WTC11 (cell line): ENCODE results near the gene TACSTD2. TPM values are rescaled to one million over a fixed set of nuclear protein-coding genes. Genes with fewer than 3 reads are reported as not detected.
"Not testable (repeated sequence)": the region's sequence is repeated elsewhere in the genome, so short reads cannot be mapped to it uniquely, and the experiment has no call there.

Source experiments
- ATAC-seq: fragments of 200-7000 bp; cut with Tn5 transposase; 2 replicates; pipeline ENCODE4 v1.10.0; 2021; ENCODE audit warnings: mild to moderate bottlenecking, moderate library complexity
- CTCF ChIA-PET: fragments of 300-600 bp; sonication (Branson Sonifier 250); formaldehyde crosslinking; loops from one replicate; lab custom pipeline; 2021; ENCODE audit warnings: antibody characterized with exemption; lab: Charles Lee
- POLR2A ChIA-PET: fragments of 350-600 bp; sonication (Branson Sonifier 250); formaldehyde crosslinking; loops from one replicate; lab custom pipeline; 2021; ENCODE audit warnings: antibody characterized with exemption; lab: Charles Lee
- DNase-seq: peaks from one replicate; pipeline ENCODE4 v3.0.0; 2021; ENCODE audit warnings: low spot score
- H3K27ac Mint-ChIP-seq: 2 replicates; pipeline ENCODE4 v1.8.0; 2021; ENCODE audit warnings: mixed read lengths
- H3K27me3 Mint-ChIP-seq: 2 replicates; pipeline ENCODE4 v1.8.0; 2021; ENCODE audit warnings: low read depth, mild to moderate bottlenecking, moderate library complexity, mixed read lengths
- H3K36me3 Mint-ChIP-seq: 2 replicates; pipeline ENCODE4 v1.8.0; 2021; ENCODE audit warnings: mixed read lengths
- H3K4me1 Mint-ChIP-seq: 2 replicates; pipeline ENCODE4 v1.8.0; 2022; ENCODE audit warnings: mixed read lengths
- H3K4me3 Mint-ChIP-seq: 2 replicates; pipeline ENCODE4 v1.8.0; 2021; ENCODE audit warnings: mild to moderate bottlenecking, moderate library complexity, mixed read lengths
- H3K9me3 Mint-ChIP-seq: 2 replicates; pipeline ENCODE4 v1.8.0; 2021; ENCODE audit warnings: mixed read lengths
- ATF1 ChIP-seq: sonication (generic); formaldehyde crosslinking; IDR thresholded peaks from 2 replicates; pipeline ENCODE4 v1.8.1; 2023; ENCODE audit warnings: mild to moderate bottlenecking, moderate library complexity, missing genetic modification reagents
- ATF2 ChIP-seq: sonication (generic); formaldehyde crosslinking; IDR thresholded peaks from 2 replicates; pipeline ENCODE4 v1.8.1; 2022; ENCODE audit warnings: low read depth, missing genetic modification reagents, borderline replicate concordance
- CBFB ChIP-seq: sonication (generic); formaldehyde crosslinking; IDR thresholded peaks from 2 replicates; pipeline ENCODE4 v1.8.1; 2022; ENCODE audit warnings: mild to moderate bottlenecking, low read depth, missing genetic modification reagents
- E2F1 ChIP-seq: sonication (generic); formaldehyde crosslinking; IDR thresholded peaks from 2 replicates; pipeline ENCODE4 v1.8.0; 2022; ENCODE audit warnings: mild to moderate bottlenecking, missing genetic modification reagents
- FOXJ3 ChIP-seq: sonication (generic); formaldehyde crosslinking; IDR thresholded peaks from 2 replicates; pipeline ENCODE4 v1.9.0; 2021; ENCODE audit warnings: missing genetic modification reagents, mild to moderate bottlenecking, borderline replicate concordance
- FOXP4 ChIP-seq: sonication (generic); formaldehyde crosslinking; IDR thresholded peaks from 2 replicates; pipeline ENCODE4 v1.8.0; 2022; ENCODE audit warnings: mild to moderate bottlenecking, missing genetic modification reagents
- GTF2I ChIP-seq: fragments of 250-450 bp; sonication (Bioruptor Pico); conservative IDR thresholded peaks from 2 replicates; pipeline ENCODE4 v1.4.0; 2021; ENCODE audit warnings: mild to moderate bottlenecking
- IRF2 ChIP-seq: sonication (generic); formaldehyde crosslinking; IDR thresholded peaks from 2 replicates; pipeline ENCODE4 v1.8.0; 2022; ENCODE audit warnings: low read depth, missing genetic modification reagents, borderline replicate concordance
- MYBL2 ChIP-seq: sonication (generic); formaldehyde crosslinking; IDR thresholded peaks from 2 replicates; pipeline ENCODE4 v1.8.1; 2023; ENCODE audit warnings: mild to moderate bottlenecking, moderate library complexity, missing genetic modification reagents
- NFYB ChIP-seq: sonication (generic); formaldehyde crosslinking; conservative IDR thresholded peaks from 2 replicates; pipeline ENCODE4 v1.8.0; 2022; ENCODE audit warnings: low read depth, missing genetic modification reagents
- STAT6 ChIP-seq: sonication (generic); formaldehyde crosslinking; conservative IDR thresholded peaks from 2 replicates; pipeline ENCODE4 v1.8.1; 2023; ENCODE audit warnings: mild to moderate bottlenecking, low read depth, missing genetic modification reagents, moderate library complexity
- TEAD1 ChIP-seq: sonication (generic); formaldehyde crosslinking; IDR thresholded peaks from 2 replicates; pipeline ENCODE4 v1.8.0; 2022; ENCODE audit warnings: mild to moderate bottlenecking, missing genetic modification reagents
- TP53 ChIP-seq: sonication (generic); formaldehyde crosslinking; IDR thresholded peaks from 2 replicates; pipeline ENCODE4 v1.8.1; 2023; ENCODE audit warnings: mild to moderate bottlenecking, missing genetic modification reagents
- ZNF121 ChIP-seq: sonication (generic); formaldehyde crosslinking; IDR thresholded peaks from 2 replicates; pipeline ENCODE4 v1.8.0; 2023; ENCODE audit warnings: missing genetic modification reagents
- ZNF232 ChIP-seq: sonication (generic); formaldehyde crosslinking; IDR thresholded peaks from 2 replicates; pipeline ENCODE4 v1.8.0; 2022; ENCODE audit warnings: mild to moderate bottlenecking, missing genetic modification reagents
- ZNF317 ChIP-seq: sonication (generic); formaldehyde crosslinking; IDR thresholded peaks from 2 replicates; pipeline ENCODE4 v1.8.1; 2023; ENCODE audit warnings: low read depth, mild to moderate bottlenecking, moderate library complexity, missing genetic modification reagents, borderline replicate concordance
- ZNF425 ChIP-seq: fragments of 250-450 bp; sonication (Bioruptor Pico); conservative IDR thresholded peaks from 2 replicates; pipeline ENCODE4 v1.9.0; 2021; ENCODE audit warnings: mild to moderate bottlenecking
- total RNA-seq: library from RNA; stranded (reverse); gene quantifications from 3 replicates; pipeline ENCODE4 v1.2.3, GENCODE V29; 2021

Gene TACSTD2
- total RNA-seq, 1 experiment from 2014 or later, result 0.50 TPM

GRCh38 chr1:58608945-58609344, 31.9 kb upstream of the TACSTD2 start (continued):
- TF ChIP-seq MYBL2 (CRISPR knock-in tag), result no peak
- no peak for TF ChIP-seq STAT6 (CRISPR knock-in tag)
- no peak for TF ChIP-seq E2F1
- TF ChIP-seq TP53 (CRISPR knock-in tag), result no peak
- TF ChIP-seq ZNF232 (CRISPR knock-in tag), result no peak
- no peak for TF ChIP-seq NFYB
- TF ChIP-seq, all 79 proteins: peak for 0

- TF ChIP-seq CBFB (CRISPR knock-in tag) (no peak), E2F1 (no peak), FOXP4 (CRISPR knock-in tag) (no peak), IRF2 (CRISPR knock-in tag) (no peak), ZNF317 (CRISPR knock-in tag) (no peak), TEAD1 (no peak)
- DNase-seq (no peak), ATAC-seq (no peak)
- ChIA-PET CTCF (no interaction called here), POLR2A (no interaction called here)
- Mint-ChIP-seq H3K4me1 (no peaks in the 10 kb centered on the region), H3K36me3 (no peaks in the 10 kb centered on the region; the same call in 1 of the 2 replicates), H3K27me3 (peaks cover 5% of the 10 kb centered on the region), H3K9me3 (peaks cover 35% of the 10 kb centered on the region), H3K4me3 (no peak overlapping the region), H3K27ac (no peak overlapping the region)
Measured at GRCh38 chr1:58608297-58608696, 31.2 kb upstream of the TACSTD2 start.

GRCh38 chr1:58607391-58607790, 30.3 kb upstream of the TACSTD2 start:
- H3K9me3 Mint-ChIP-seq, result peaks cover 32% of the 10 kb centered on the region
- peaks cover 5% of the 10 kb centered on the region for H3K27me3 Mint-ChIP-seq
- no peaks in the 10 kb centered on the region; the same call in 1 of the 2 replicates for H3K36me3 Mint-ChIP-seq
- no peaks in the 10 kb centered on the region for H3K4me1 Mint-ChIP-seq
- H3K27ac Mint-ChIP-seq, result no peak overlapping the region
- H3K4me3 Mint-ChIP-seq, result no peak overlapping the region
- DNase-seq, result no peak
- ATAC-seq, result no peak
- ChIA-PET POLR2A (no interaction called here), CTCF (no interaction called here)
- TF ChIP-seq ZNF121 (CRISPR knock-in tag) (no peak), ZNF425 (CRISPR knock-in tag) (no peak), CBFB (CRISPR knock-in tag) (no peak), GTF2I (no peak), TP53 (CRISPR knock-in tag) (no peak), E2F1 (no peak), ATF1 (CRISPR knock-in tag) (no peak), FOXJ3 (CRISPR knock-in tag) (no peak), ATF2 (CRISPR knock-in tag) (no peak)
- TF ChIP-seq, all 79 proteins: peak for 0

GRCh38 chr1:58601921-58602320, 24.9 kb upstream of the TACSTD2 start:
- ATAC-seq, H3K4me3 Mint-ChIP-seq, H3K27ac Mint-ChIP-seq, H3K27me3 Mint-ChIP-seq, H3K36me3 Mint-ChIP-seq, CTCF ChIA-PET, H3K4me1 Mint-ChIP-seq, POLR2A ChIA-PET, DNase-seq: not testable (repeated sequence)
- H3K9me3 Mint-ChIP-seq, result peaks cover 48% of the 10 kb centered on the region
